Measurements from ENCODE around the gene MRPS2. TPM values are rescaled to one million over a fixed set of nuclear protein-coding genes. Genes with fewer than 3 reads are reported as not detected.

MRPS2 gene
- total and polyA plus RNA-seq, 2 experiments from 2014 or later = 83.2 to 116 TPM

DNA sequence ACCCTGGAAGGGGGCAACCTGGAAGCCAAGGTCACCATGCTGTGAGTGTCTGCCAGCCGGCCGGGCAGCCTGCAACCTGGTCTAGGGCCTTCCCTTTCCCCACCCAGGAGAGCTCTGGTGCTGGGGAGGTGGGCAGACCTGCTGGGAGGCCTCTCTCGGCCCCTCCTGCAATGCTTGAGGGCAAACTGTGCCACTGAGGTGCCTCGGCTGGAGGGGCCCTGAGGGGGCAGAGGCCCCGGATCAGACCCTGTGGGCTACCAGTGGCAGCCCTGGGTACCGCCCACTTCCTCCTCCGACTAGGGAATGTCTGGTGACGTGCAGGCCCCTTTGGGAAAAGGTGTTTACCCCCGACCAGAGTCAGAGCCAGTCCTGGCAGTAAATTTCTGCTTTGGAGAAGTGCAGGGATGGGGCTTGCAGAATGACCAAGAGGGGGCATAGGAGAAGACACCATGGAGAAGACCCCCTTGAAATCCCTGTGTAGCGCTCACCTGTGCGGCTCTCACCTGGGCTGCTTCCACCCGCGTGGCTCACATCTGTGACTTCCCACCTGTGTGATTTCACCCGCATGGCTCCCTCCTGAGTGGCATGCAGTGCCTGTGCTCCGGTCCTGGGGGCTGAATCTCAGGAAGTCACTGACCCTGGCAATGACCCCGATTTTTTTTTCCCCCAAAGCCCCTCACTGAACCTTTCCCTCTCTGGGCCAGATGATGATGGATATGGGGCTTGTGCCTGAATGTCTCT is 21.8 kb downstream of the MRPS2 start:
- H3K4me2 ChIP-seq = no peak overlapping the region
- peaks cover 10% of the 10 kb centered on the region; the same call in 2 of the 3 replicates for H3K4me1 Mint-ChIP-seq
- no peak overlapping the region for H3K27ac ChIP-seq (ENCODE audit: low read depth)
- H3K4me3 Mint-ChIP-seq = no peak overlapping the region
- H2AFZ ChIP-seq = no peak overlapping the region
- no peaks in the 10 kb centered on the region for H3K9me3 Mint-ChIP-seq
- H3K4me3 ChIP-seq = no peak overlapping the region
- DNase-seq (ENCODE audit: low spot score) = no peak
- TF ChIP-seq, protein P1, sequence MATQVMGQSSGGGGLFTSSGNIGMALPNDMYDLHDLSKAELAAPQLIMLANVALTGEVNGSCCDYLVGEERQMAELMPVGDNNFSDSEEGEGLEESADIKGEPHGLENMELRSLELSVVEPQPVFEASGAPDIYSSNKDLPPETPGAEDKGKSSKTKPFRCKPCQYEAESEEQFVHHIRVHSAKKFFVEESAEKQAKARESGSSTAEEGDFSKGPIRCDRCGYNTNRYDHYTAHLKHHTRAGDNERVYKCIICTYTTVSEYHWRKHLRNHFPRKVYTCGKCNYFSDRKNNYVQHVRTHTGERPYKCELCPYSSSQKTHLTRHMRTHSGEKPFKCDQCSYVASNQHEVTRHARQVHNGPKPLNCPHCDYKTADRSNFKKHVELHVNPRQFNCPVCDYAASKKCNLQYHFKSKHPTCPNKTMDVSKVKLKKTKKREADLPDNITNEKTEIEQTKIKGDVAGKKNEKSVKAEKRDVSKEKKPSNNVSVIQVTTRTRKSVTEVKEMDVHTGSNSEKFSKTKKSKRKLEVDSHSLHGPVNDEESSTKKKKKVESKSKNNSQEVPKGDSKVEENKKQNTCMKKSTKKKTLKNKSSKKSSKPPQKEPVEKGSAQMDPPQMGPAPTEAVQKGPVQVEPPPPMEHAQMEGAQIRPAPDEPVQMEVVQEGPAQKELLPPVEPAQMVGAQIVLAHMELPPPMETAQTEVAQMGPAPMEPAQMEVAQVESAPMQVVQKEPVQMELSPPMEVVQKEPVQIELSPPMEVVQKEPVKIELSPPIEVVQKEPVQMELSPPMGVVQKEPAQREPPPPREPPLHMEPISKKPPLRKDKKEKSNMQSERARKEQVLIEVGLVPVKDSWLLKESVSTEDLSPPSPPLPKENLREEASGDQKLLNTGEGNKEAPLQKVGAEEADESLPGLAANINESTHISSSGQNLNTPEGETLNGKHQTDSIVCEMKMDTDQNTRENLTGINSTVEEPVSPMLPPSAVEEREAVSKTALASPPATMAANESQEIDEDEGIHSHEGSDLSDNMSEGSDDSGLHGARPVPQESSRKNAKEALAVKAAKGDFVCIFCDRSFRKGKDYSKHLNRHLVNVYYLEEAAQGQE (IDR thresholded peaks at IDR 0.05; ENCODE audit: unreplicated experiment) = no peak
- TF ChIP-seq, protein P2, sequence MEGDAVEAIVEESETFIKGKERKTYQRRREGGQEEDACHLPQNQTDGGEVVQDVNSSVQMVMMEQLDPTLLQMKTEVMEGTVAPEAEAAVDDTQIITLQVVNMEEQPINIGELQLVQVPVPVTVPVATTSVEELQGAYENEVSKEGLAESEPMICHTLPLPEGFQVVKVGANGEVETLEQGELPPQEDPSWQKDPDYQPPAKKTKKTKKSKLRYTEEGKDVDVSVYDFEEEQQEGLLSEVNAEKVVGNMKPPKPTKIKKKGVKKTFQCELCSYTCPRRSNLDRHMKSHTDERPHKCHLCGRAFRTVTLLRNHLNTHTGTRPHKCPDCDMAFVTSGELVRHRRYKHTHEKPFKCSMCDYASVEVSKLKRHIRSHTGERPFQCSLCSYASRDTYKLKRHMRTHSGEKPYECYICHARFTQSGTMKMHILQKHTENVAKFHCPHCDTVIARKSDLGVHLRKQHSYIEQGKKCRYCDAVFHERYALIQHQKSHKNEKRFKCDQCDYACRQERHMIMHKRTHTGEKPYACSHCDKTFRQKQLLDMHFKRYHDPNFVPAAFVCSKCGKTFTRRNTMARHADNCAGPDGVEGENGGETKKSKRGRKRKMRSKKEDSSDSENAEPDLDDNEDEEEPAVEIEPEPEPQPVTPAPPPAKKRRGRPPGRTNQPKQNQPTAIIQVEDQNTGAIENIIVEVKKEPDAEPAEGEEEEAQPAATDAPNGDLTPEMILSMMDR (conservative IDR thresholded peaks at IDR 0.05; ENCODE audit: low read depth in 2 of 2) = no peak
- TF ChIP-seq POLR2AphosphoS5 (IDR thresholded peaks at IDR 0.05; ENCODE audit: low read depth) (no peak), EZH2 (IDR thresholded peaks at IDR 0.05; ENCODE audit: low read depth, unreplicated experiment) (no peak), NANOG (IDR thresholded peaks at IDR 0.05; ENCODE audit: borderline replicate concordance) (no peak), STAT1 (IDR thresholded peaks at IDR 0.05; ENCODE audit: unreplicated experiment) (no peak), CREB1 (CRISPR knock-in tag; IDR thresholded peaks at IDR 0.05; ENCODE audit: low read depth) (no peak), EZH2phosphoT487 (IDR thresholded peaks at IDR 0.05; ENCODE audit: unreplicated experiment) (no peak), ZNF331 (CRISPR knock-in tag; IDR thresholded peaks at IDR 0.05; ENCODE audit: low read depth) (no peak), ZNF114 (CRISPR knock-in tag; IDR thresholded peaks at IDR 0.05) (no peak), JUNB (IDR thresholded peaks at IDR 0.05; ENCODE audit: unreplicated experiment) (no peak)
- TF ChIP-seq, protein P3, sequence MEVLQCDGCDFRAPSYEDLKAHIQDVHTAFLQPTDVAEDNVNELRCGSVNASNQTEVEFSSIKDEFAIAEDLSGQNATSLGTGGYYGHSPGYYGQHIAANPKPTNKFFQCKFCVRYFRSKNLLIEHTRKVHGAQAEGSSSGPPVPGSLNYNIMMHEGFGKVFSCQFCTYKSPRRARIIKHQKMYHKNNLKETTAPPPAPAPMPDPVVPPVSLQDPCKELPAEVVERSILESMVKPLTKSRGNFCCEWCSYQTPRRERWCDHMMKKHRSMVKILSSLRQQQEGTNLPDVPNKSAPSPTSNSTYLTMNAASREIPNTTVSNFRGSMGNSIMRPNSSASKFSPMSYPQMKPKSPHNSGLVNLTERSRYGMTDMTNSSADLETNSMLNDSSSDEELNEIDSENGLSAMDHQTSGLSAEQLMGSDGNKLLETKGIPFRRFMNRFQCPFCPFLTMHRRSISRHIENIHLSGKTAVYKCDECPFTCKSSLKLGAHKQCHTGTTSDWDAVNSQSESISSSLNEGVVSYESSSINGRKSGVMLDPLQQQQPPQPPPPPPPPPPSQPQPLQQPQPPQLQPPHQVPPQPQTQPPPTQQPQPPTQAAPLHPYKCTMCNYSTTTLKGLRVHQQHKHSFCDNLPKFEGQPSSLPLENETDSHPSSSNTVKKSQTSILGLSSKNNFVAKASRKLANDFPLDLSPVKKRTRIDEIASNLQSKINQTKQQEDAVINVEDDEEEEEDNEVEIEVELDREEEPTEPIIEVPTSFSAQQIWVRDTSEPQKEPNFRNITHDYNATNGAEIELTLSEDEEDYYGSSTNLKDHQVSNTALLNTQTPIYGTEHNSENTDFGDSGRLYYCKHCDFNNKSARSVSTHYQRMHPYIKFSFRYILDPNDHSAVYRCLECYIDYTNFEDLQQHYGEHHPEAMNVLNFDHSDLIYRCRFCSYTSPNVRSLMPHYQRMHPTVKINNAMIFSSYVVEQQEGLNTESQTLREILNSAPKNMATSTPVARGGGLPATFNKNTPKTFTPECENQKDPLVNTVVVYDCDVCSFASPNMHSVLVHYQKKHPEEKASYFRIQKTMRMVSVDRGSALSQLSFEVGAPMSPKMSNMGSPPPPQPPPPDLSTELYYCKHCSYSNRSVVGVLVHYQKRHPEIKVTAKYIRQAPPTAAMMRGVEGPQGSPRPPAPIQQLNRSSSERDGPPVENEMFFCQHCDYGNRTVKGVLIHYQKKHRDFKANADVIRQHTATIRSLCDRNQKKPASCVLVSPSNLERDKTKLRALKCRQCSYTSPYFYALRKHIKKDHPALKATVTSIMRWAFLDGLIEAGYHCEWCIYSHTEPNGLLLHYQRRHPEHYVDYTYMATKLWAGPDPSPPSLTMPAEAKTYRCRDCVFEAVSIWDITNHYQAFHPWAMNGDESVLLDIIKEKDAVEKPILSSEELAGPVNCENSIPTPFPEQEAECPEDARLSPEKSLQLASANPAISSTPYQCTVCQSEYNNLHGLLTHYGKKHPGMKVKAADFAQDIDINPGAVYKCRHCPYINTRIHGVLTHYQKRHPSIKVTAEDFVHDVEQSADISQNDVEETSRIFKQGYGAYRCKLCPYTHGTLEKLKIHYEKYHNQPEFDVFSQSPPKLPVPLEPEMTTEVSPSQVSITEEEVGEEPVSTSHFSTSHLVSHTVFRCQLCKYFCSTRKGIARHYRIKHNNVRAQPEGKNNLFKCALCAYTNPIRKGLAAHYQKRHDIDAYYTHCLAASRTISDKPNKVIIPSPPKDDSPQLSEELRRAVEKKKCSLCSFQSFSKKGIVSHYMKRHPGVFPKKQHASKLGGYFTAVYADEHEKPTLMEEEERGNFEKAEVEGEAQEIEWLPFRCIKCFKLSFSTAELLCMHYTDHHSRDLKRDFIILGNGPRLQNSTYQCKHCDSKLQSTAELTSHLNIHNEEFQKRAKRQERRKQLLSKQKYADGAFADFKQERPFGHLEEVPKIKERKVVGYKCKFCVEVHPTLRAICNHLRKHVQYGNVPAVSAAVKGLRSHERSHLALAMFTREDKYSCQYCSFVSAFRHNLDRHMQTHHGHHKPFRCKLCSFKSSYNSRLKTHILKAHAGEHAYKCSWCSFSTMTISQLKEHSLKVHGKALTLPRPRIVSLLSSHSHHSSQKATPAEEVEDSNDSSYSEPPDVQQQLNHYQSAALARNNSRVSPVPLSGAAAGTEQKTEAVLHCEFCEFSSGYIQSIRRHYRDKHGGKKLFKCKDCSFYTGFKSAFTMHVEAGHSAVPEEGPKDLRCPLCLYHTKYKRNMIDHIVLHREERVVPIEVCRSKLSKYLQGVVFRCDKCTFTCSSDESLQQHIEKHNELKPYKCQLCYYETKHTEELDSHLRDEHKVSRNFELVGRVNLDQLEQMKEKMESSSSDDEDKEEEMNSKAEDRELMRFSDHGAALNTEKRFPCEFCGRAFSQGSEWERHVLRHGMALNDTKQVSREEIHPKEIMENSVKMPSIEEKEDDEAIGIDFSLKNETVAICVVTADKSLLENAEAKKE (CRISPR knock-in tag; IDR thresholded peaks at IDR 0.05) = no peak
- TF ChIP-seq, protein P4, sequence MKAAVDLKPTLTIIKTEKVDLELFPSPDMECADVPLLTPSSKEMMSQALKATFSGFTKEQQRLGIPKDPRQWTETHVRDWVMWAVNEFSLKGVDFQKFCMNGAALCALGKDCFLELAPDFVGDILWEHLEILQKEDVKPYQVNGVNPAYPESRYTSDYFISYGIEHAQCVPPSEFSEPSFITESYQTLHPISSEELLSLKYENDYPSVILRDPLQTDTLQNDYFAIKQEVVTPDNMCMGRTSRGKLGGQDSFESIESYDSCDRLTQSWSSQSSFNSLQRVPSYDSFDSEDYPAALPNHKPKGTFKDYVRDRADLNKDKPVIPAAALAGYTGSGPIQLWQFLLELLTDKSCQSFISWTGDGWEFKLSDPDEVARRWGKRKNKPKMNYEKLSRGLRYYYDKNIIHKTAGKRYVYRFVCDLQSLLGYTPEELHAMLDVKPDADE (IDR thresholded peaks at IDR 0.05) = no peak
- no peak for ATAC-seq
- no peaks in the 10 kb centered on the region for H3F3A ChIP-seq (replicated peaks; ENCODE audit: low read depth)
- H3K9me2 ChIP-seq (ENCODE audit: insufficient read depth) = no peaks in the 10 kb centered on the region
- no peaks in the 10 kb centered on the region; the same call in 1 of the 2 replicates for H3K4me1 ChIP-seq (ENCODE audit: insufficient read depth)
- H3K36me3 ChIP-seq (ENCODE audit: insufficient read depth) = no peaks in the 10 kb centered on the region
- H3K27me3 ChIP-seq (ENCODE audit: insufficient read depth) = no peaks in the 10 kb centered on the region
- no peaks in the 10 kb centered on the region for H3K79me2 ChIP-seq (replicated peaks; ENCODE audit: insufficient read depth)
- H3K36me3 Mint-ChIP-seq (ENCODE audit: low read depth) = no peaks in the 10 kb centered on the region
- peaks cover 3% of the 10 kb centered on the region for H3K27me3 Mint-ChIP-seq (ENCODE audit: insufficient read depth, low read depth, poor library complexity)
- no peaks in the 10 kb centered on the region for H4K20me1 ChIP-seq (replicated peaks; ENCODE audit: insufficient read depth)
- H3K27ac Mint-ChIP-seq = no peak overlapping the region
